HG03571 (cell line): Measurements from ENCODE around the gene DCUN1D4.

Source experiments
- ATAC-seq: cut with Tn5 transposase; IDR thresholded peaks from one replicate; pipeline ENCODE4 v1.9.1; 2021; ENCODE audit not compliant: unreplicated experiment

DCUN1D4 gene

DNA sequence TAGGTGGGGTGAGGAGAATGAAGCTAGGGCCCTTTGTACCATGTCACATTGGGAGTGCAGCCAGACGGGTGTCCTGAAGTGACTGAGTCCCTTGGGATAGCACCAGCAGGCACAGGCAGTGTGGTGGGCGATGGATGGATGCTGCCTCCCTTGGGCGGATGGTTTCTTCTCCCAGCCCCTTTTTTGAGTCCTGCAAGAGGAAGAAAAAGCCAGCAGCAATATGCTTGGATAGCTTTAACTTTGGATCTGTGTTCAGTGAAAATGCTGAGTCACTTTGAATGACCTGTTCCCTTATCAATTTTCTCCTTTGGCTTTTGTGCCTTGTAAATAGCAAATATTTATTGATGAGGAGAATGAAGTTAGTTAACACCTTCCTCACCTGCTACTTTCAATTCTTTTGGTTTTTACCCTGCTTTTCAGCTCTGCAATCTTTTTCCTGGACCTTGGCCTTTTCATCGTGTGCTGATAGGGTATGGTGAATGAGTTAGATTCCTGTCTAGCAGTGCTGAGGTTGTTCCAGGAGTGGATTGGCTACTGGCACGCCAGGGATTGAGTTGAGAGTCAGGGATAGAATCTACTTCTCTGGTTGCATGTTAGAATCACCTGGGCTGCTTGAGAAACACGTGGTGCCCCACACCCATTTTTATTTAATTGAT is 10.2 kb downstream of the DCUN1D4 start:
- no peak for ATAC-seq

DNA sequence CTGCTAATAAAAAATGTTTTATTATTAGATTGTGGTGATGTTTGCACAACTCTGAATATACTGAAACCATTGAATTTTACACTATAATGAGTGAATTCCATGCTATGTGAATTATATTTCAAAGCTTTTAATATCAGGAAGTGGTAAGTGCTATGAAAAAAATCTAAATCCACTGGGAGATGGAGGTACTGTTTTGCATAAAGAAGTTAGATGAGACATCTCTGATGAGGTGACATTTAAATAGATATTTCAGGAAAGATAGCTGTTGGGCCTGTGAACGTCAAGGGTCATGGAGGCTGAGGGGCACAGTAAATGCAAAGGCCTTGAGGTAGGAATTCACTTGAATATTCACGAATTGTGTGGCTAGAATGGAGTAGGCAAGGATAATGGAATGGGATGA is 12.3 kb downstream of the DCUN1D4 start:
- ATAC-seq = no peak

DNA sequence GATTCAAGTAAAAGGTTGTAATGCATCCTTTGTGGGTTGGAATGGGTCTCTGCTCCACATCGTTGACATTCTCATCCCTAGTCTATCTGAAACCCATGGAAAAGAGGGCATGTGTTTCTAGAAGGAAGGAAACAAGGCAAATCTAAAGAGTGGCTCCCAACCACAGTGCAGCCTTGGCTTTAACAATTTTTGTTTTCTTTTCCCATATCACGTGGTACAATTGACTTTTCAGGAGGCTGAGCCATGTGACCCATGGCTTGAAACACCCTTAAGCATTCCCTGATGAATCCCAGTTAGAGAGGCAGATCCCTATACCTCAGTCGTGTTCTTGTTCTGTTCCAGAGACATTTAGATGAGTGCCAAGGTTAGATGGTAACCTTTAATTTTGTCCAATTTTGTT is 12.8 kb downstream of the DCUN1D4 start:
- no peak for ATAC-seq

DNA sequence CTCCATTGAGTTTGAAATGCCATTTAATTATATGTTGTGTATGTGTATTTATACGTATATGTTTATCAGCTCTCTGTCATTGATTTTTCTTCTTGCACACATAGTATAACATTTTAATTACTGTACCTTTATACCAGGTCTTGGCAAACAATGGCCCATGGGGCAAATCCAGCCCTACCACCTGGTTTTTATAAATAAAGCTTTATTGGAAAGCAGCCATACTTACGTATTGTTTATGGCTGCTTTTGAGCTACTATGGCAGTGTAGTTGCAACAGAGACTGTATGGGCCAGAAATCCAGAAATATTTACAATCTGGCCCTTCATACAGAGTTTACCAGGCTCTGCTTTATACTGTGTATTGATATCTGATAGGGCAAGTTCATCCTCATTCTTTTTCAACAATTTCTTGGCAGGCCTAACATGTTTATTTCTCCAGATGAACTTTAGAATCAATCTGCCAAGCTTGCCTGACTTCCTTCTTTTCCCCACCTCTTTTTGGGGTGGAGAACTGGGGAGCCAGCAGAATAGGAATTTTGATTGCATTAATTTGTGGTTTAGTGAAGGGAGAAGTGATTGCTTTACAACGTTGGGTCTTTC is 15.8 kb downstream of the DCUN1D4 start:
- no peak for ATAC-seq

DNA sequence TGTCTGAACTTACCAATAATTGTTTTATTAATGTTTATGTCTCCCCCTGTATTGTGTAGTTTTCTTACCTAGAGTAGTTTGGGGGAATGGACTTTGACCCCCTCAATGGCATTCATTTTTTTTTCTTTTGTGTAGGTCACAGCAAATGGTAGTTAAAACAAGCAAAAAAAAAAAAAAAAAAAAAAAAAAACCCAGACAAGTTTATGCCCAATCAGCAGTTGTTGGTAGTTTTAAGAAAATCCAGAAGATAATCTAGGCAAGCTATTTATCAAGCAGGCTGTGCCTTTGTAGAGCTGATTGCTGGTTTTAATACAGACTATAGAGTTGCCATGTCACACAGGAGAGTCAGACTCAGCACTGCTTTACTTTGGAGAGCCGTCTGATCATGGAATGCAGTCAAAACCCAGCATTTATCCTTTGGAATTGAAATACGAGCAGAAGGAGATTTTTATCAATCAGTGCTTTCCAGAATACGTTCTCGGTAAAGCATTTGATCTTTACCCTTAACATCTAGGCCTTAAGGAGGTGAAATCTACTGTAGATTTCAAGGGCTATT is 16.6 kb downstream of the DCUN1D4 start:
- ATAC-seq = no peak

DNA sequence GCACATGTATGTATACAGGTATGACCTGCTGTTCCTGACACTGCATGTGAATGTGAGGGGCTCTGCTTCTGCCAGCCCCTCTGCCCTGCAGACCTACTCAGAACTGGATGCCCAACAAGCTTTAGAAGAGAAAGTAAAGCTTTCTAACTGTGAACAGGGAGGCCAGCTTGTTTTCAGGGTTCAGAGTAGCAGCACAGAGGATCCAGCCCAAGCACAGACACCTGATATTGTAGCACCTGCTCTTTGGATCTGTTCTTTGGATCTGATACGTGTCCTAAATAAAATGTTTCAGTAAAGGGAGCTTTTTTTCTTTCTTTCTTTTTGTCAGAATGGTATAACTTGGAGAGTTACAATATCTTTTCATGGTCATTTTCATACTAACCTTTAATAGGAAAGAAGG is 19.2 kb downstream of the DCUN1D4 start:
- ATAC-seq = no peak

DNA sequence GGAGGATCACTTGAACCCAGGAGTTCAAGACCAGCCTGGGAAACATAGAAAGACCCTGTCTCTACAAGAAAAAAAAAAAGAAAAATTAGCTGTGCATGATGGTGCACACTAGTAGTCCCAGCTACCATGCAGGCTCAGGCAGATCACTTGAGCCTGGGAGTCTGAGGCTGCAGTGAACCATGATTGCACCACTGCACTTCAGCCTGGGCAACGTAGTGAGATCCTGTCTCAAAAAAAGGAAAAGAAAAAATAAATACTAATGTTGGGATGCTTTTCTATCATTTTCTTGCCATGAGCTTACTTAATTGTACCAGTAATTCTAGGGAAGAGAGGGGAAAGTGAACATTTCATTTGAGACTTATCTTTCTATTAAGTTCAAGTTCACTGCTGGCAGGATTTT is 19.8 kb downstream of the DCUN1D4 start:
- ATAC-seq = no peak

DNA sequence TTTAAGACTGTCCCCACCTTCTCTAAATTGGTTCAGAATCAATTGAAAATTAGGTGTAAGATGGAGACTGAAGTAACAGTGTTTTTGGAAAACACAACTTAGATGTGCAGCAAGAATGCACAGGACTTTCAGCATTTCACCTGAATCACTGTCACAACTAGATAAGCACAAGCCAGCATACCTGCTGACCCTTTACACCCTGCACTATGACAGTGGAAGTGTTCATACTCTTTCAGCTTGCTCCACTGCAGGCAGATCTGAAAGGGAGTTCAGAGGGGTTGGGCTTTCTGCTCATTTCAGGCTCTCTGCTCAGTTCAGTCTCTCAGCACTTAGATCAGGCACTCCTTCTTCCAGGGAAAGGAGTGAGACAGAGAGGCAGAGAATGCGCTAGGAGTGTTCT is 22.8 kb downstream of the DCUN1D4 start:
- ATAC-seq = no peak

DNA sequence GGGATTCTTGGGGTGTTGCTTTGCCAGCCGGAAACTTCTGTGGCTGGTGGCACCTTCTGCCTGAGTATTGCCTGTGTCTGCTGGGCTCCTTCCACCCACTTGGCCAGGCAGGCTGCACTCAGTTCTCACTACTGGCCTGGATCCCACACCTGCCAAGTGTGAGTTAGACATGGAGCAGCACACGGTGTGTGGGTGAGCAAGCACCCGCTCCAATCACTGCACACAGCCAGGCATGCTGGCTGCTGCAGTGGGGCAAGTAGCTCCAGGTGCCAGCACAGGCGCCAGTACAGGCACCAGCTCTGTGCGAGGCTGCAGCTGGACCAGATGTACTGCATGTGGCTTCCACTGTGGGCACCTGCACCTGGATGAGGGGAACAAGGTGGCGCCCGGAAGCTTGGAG is 23.9 kb downstream of the DCUN1D4 start:
- ATAC-seq = no peak

DNA sequence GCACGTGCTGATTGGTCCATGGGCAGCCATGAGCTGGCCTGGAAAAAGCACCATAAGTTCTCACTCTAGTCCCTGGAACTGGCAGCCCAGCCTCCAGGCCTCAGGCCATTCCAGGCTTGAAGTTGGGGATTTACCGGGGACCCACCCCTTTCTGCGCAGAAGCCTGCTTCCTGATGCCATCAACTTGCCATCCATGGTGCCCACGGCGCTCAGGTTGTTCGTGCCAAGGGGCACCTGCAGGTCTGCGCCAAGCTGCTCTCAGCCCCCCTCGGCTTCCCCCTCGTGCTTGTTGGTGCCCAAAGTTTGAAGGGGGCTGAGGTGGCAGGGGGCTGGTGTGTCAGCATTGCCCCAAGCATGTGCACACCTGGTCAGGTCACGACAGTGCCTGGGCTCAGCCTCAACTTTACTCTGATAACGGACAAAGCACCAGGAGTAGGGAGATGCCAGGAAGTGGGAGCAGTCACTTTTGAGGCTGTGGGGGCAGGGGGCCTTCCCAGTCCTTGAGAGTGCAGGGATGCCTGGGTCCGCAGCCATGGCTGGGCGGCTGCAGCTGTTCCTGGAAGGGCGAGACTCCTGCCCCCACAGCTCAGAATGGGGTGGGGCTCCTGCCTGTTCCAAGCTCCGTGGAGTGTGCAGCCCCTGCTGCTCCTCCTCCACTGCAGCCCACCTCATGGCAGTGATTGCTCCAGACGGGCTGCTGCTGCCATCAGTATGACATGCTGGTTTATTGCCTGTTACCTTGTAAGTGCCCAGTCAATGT is 24.9 kb downstream of the DCUN1D4 start:
- ATAC-seq = no peak

DNA sequence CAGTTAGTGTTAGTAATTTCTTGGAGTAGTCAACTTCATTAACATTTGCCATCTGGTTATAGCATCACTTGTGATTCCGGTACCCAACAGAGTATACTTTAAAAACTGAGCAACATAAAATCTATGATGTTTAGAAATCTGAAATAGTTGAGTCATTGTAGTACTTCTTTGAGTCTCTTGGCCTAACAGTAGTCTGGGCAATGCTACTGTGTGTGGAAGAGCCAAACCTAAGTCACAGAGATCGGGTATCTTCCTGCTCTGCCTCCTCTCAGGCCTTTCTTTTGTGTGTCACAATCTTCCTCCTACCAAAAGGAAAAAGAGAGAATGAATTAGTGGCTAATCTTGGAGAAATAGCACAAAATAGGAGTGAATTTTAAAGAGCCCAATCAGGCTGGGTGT is 25.5 kb downstream of the DCUN1D4 start:
- no peak for ATAC-seq

DNA sequence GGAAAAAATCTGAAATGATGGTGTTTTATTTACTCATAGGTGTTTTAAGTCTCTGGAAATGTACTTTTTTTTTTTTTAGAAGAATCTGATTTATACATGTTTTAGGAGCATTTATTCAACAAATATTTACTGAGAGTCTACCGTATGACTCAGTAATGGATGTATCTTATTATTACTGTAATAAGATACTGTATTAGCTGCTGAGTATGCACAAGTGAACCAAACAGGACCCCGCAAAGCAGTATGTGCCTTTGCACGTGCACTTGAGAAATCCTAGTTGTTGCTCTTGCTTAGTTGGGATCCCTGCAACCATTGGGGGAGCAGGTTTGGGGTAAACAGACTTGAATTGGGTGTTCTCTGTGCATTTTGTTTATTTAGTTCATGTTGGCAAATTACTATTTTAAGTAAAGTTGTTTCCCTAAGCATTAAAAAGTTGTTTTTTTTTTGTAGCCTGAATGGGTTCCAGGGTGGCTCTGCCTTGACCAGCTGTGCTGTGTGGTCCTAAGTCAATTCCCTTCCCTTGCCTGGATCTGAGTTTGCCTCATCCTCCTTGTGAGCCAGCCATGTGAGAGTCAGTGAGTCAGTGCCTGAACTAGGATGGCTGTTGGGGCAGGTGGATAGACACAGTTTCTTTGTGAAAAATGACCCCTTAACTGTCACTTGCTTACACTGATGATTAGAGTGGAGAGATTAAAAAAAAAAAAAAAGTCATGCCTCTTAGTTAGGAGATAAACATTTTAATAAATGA is 27.7 kb downstream of the DCUN1D4 start:
- ATAC-seq = no peak

DNA sequence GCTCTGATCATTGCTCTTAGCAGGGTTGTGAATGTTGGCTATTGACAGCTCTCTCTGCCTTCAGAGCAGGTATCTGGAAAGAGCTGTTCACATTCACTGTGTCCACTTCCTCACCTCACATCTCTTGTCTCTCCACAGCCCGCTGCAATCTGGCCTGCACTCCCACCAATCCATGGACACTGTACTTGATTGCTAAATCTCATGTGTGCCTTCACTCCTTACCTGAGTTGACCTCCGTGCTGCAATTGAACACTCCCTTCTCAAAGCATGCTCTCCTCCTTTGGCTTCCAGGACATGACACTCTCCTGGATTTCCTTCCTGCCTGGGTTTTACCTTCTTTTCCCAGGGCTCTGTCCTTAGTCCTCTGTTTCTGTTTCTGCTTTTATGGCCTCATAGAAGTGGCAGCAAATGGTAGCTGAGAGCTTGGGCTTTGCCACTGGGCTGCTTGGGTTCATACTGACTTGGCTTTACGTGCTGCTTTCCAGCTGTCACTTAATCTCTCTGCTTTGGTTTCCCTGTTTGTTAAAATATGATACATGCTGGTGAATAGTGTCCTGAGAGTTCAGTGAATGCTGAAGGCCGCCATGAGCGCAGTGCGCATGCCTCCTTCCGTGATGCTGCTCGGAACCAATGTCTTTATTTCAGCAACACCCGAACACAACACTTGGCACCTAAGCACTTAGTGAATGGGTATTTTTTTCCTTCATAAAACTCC is 29.5 kb downstream of the DCUN1D4 start:
- no peak for ATAC-seq

DNA sequence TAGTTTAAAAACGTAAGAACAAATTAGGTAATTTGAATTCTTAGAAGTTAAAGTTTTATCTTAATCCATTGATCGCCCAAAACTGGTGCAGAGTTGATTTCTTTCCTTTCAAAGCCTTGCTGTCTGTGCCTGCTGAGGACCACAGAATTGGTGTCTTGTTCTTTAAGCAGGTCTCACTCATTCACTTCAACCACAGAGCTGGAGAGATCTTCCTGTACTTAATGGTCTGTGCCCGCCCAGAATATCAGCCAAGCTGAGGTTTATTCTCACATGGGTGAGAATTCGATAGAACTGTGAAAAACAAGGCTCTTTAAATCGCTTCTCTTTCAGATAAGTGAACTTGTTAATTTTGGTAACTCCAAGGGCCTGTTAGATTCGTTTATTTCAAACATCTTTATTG is 31.6 kb downstream of the DCUN1D4 start:
- no peak for ATAC-seq

DNA sequence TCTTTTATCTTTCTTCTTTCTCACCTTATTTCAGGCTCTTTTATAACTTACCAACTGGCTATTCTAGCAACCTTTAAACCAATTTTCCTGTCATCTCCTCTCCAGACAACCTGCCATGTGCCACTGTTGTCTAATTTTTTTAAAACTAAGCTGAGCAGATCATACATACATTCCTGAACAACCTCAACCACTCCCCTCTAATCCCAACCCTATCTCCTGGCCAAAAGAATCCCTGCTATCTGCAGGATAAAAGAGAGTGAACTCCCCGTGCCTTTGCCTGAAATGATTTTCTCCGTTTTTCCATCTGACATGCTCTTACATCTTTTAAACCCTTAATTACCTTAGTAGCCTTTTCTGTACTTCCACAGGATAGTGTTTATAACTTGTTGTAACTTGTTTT is 35.5 kb downstream of the DCUN1D4 start:
- ATAC-seq = no peak

DNA sequence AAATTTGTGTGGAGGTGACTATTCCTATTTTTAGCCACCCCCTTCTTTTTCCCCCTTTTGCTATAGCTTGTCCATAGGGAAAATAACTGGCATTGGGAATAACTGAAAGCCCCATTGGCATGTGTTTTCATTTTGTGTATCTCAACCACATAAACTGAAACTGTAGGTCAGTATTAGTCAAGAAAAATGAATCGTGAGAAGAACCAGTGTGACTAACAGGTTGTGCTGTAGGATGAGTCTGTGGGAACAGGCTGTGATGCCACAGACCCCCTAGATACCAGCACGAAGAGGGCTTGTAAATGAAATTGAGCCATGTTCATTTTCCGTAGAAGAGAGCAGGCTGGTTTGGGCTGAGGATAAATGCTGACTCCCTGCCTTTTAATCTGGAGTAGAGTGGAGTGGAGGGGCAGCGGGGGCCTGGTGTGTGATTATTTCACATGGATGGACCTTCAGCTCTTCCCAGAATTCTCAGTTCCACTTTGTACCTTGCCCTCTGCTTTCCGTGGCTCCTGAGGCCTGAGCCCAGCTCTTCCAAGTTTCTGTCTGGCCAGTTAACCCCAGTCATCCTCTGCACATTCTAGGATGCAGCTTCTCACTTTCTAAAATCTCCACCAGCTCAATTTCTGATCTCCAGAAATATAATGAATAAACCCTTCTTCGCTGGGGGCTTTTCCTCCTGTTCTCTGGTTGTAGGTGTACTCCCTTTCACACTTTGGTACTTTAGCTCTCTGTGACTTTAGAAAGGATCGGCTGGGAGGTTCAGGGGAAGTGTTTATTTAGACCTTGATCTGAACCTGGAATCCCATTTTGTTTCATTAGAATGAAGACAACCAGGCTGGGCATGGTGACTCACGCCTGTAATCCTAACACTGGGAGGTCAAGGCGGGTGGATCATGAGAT is 37.3 kb downstream of the DCUN1D4 start:
- ATAC-seq = no peak

DNA sequence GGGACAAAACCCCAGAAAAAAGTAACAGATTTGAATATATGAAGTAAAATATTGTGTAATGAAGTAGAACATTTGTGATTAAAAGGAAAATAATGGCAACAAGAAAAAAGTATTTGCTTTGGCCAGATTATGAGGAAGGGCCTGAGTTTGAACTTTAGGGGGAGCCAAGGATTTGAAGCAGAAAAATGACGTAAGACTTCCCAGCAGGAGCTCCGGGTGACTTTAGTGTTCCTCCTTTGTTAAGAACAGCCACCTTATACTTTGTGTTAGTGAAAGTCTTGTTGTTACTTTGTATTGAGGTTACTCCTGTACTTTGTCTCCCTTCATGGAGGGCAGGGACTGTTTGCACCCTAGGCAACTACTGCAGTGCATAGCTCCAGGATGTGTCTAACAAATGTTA is 41.1 kb downstream of the DCUN1D4 start:
- no peak for ATAC-seq

DNA sequence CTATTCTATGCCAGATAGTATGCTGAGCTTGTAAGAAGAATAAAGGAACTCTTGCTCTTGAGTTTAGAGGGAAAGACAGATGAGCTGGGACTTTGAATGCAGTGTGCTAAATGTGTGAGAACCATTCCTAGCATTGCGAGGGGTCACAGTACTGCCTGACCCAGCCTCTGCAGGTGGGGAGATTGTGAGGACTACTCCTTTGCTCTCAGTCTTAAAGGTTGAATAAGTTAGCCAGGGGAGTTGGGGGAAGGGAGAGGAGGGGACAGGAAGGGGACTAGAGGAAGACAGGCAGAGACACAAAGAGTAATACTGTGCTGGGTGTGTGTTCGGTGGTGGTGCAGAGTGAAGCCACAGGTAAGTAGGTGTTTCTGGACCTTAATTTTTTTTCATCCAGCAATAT is 41.7 kb downstream of the DCUN1D4 start:
- no peak for ATAC-seq

DNA sequence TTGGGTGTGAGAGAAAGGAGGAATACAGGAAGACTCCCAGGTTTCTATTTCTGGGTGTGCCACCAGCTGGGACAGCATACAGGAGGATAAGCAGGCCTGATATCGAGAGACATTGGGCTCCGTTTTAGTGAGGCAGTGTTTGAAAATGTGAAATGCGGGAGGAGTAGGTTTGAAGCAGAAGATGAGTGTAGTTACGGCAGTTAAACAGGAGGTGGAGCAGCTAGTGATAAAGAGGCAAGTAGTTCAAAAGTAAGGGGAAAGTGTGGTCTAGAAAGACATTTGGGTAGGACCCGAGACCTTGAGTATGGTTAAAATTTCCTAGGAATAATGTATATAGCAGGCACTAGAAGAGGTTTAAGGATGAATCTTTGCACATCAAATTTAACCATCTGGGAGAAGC is 42.4 kb downstream of the DCUN1D4 start:
- no peak for ATAC-seq

DNA sequence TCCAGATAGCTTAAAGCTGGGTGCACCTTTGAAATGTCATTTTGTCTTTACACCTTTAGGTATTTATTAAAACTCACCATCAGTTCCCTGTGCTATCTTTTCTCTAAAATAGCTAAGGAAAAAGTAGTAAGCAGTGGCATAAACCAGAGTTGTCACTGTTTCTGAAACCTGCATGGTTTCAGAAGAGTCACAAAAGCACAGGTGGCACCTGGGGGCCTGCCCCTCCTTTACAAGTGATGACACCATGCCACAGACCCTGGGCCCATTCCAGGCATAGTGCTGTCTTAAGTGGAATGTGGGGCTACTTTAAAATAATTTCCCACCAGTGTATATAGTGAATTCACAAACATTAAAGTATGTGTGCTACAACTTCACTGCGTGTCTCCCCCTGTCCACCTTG is 47.8 kb downstream of the DCUN1D4 start:
- ATAC-seq = no peak
